WTC11 (cell line): ENCODE results near the gene FAM32A. TPM values are rescaled to one million over a fixed set of nuclear protein-coding genes. Genes with fewer than 3 reads are reported as not detected.

Experiments used
- ATAC-seq: fragments of 200-7000 bp; cut with Tn5 transposase; 2 replicates; pipeline ENCODE4 v1.10.0; 2021; ENCODE audit warnings: mild to moderate bottlenecking, moderate library complexity
- CTCF ChIA-PET: fragments of 300-600 bp; sonication (Branson Sonifier 250); formaldehyde crosslinking; loops from one replicate; lab custom pipeline; 2021; ENCODE audit warnings: antibody characterized with exemption; lab: Charles Lee
- POLR2A ChIA-PET: fragments of 350-600 bp; sonication (Branson Sonifier 250); formaldehyde crosslinking; loops from one replicate; lab custom pipeline; 2021; ENCODE audit warnings: antibody characterized with exemption; lab: Charles Lee
- DNase-seq: peaks from one replicate; pipeline ENCODE4 v3.0.0; 2021; ENCODE audit warnings: low spot score
- H3K27ac Mint-ChIP-seq: 2 replicates; pipeline ENCODE4 v1.8.0; 2021; ENCODE audit warnings: mixed read lengths
- H3K27me3 Mint-ChIP-seq: 2 replicates; pipeline ENCODE4 v1.8.0; 2021; ENCODE audit warnings: low read depth, mild to moderate bottlenecking, moderate library complexity, mixed read lengths
- H3K36me3 Mint-ChIP-seq: 2 replicates; pipeline ENCODE4 v1.8.0; 2021; ENCODE audit warnings: mixed read lengths
- H3K4me1 Mint-ChIP-seq: 2 replicates; pipeline ENCODE4 v1.8.0; 2022; ENCODE audit warnings: mixed read lengths
- H3K4me3 Mint-ChIP-seq: 2 replicates; pipeline ENCODE4 v1.8.0; 2021; ENCODE audit warnings: mild to moderate bottlenecking, moderate library complexity, mixed read lengths
- H3K9me3 Mint-ChIP-seq: 2 replicates; pipeline ENCODE4 v1.8.0; 2021; ENCODE audit warnings: mixed read lengths
- AR ChIP-seq: fragments of 250-450 bp; sonication (Bioruptor Pico); IDR thresholded peaks from 2 replicates; pipeline ENCODE4 v1.9.0; 2021; ENCODE audit warnings: mild to moderate bottlenecking
- ARID4B ChIP-seq: sonication (generic); formaldehyde crosslinking; IDR thresholded peaks from 2 replicates; pipeline ENCODE4 v1.8.0; 2023; ENCODE audit warnings: missing genetic modification reagents, mild to moderate bottlenecking, borderline replicate concordance
- ATF2 ChIP-seq: sonication (generic); formaldehyde crosslinking; IDR thresholded peaks from 2 replicates; pipeline ENCODE4 v1.8.1; 2022; ENCODE audit warnings: low read depth, missing genetic modification reagents, borderline replicate concordance
- CBFB ChIP-seq: sonication (generic); formaldehyde crosslinking; IDR thresholded peaks from 2 replicates; pipeline ENCODE4 v1.8.1; 2022; ENCODE audit warnings: mild to moderate bottlenecking, low read depth, missing genetic modification reagents
- CDX4 ChIP-seq: fragments of 250-450 bp; sonication (Bioruptor Pico); IDR thresholded peaks from 2 replicates; pipeline ENCODE4 v1.9.0; 2021; ENCODE audit warnings: moderate library complexity, mild to moderate bottlenecking, inconsistent platforms, borderline replicate concordance
- CREB1 ChIP-seq: sonication (generic); formaldehyde crosslinking; IDR thresholded peaks from 2 replicates; pipeline ENCODE4 v1.8.0; 2023; ENCODE audit warnings: mild to moderate bottlenecking, missing genetic modification reagents
- CTCF ChIP-seq: fragments of 200-600 bp; IDR thresholded peaks from 2 replicates; pipeline ENCODE4 v1.8.0; 2022; ENCODE audit warnings: antibody characterized with exemption
- E2F5 ChIP-seq: sonication (generic); formaldehyde crosslinking; IDR thresholded peaks from 2 replicates; pipeline ENCODE4 v1.8.1; 2022; ENCODE audit warnings: mild to moderate bottlenecking, moderate library complexity, missing genetic modification reagents
- GRHL2 ChIP-seq: fragments of 250-450 bp; sonication (Bioruptor Pico); IDR thresholded peaks from 2 replicates; pipeline ENCODE4 v1.8.0; 2022; ENCODE audit warnings: mild to moderate bottlenecking, moderate library complexity; ENCODE audit not compliant: insufficient replicate concordance, severe bottlenecking
- HMGA2 ChIP-seq: fragments of 250-450 bp; sonication (Bioruptor Pico); IDR thresholded peaks from 2 replicates; pipeline ENCODE4 v1.4.0; 2021; ENCODE audit warnings: mild to moderate bottlenecking, moderate library complexity
- IRF2 ChIP-seq: sonication (generic); formaldehyde crosslinking; IDR thresholded peaks from 2 replicates; pipeline ENCODE4 v1.8.0; 2022; ENCODE audit warnings: low read depth, missing genetic modification reagents, borderline replicate concordance
- NR3C1 ChIP-seq: sonication (generic); formaldehyde crosslinking; conservative IDR thresholded peaks from 2 replicates; pipeline ENCODE4 v1.8.1; 2023; ENCODE audit warnings: low read depth, mild to moderate bottlenecking, missing genetic modification reagents
- PRRX2 ChIP-seq: fragments of 250-450 bp; sonication (Bioruptor Pico); IDR thresholded peaks from 2 replicates; pipeline ENCODE4 v1.8.0; 2021; ENCODE audit warnings: mild to moderate bottlenecking
- SMAD4 ChIP-seq: sonication (generic); formaldehyde crosslinking; IDR thresholded peaks from 2 replicates; pipeline ENCODE4 v1.8.0; 2022; ENCODE audit warnings: mild to moderate bottlenecking, missing genetic modification reagents
- TEAD4 ChIP-seq: sonication (generic); formaldehyde crosslinking; IDR thresholded peaks from 2 replicates; pipeline ENCODE4 v1.8.0; 2022; ENCODE audit warnings: mild to moderate bottlenecking, missing genetic modification reagents
- USF2 ChIP-seq: sonication (generic); formaldehyde crosslinking; IDR thresholded peaks from 2 replicates; pipeline ENCODE4 v1.8.1; 2023; ENCODE audit warnings: mild to moderate bottlenecking, missing genetic modification reagents, moderate library complexity
- ZBTB21 ChIP-seq: sonication (generic); formaldehyde crosslinking; IDR thresholded peaks from 2 replicates; pipeline ENCODE4 v1.8.1; 2023; ENCODE audit warnings: mild to moderate bottlenecking, missing genetic modification reagents, borderline replicate concordance
- ZNF423 ChIP-seq: fragments of 250-450 bp; sonication (Bioruptor Pico); IDR thresholded peaks from 2 replicates; pipeline ENCODE4 v2.1.2; 2022; ENCODE audit warnings: mild to moderate bottlenecking, moderate library complexity
- ZNF425 ChIP-seq: fragments of 250-450 bp; sonication (Bioruptor Pico); conservative IDR thresholded peaks from 2 replicates; pipeline ENCODE4 v1.9.0; 2021; ENCODE audit warnings: mild to moderate bottlenecking
- total RNA-seq: library from RNA; stranded (reverse); gene quantifications from 3 replicates; pipeline ENCODE4 v1.2.3, GENCODE V29; 2021

Gene FAM32A
- total RNA-seq, 1 experiment from 2014 or later: 62.2 TPM

- TF ChIP-seq ARID4B (CRISPR knock-in tag) (no peak), CREB1 (CRISPR knock-in tag) (no peak), TEAD4 (no peak), CDX4 (no peak), AR (CRISPR knock-in tag) (no peak), E2F5 (CRISPR knock-in tag) (no peak), ZNF423 (no peak), HMGA2 (CRISPR knock-in tag) (no peak), IRF2 (CRISPR knock-in tag) (no peak), CBFB (no peak), PRRX2 (CRISPR knock-in tag) (no peak), ZBTB21 (CRISPR knock-in tag) (no peak), ZNF425 (no peak)
Observed at GRCh38 chr19:16225279-16226183, 40.3 kb downstream of the FAM32A start (continued).

- ChIA-PET CTCF (interaction anchor here (1.9 kb wide), 1 partner anchor 157 kb away, joined by 5 read pairs; no protein-coding TSS in a partner anchor), POLR2A (no interaction called here)
- ATAC-seq (no peak), DNase-seq (no peak)
- Mint-ChIP-seq H3K27me3 (no peaks in the 10 kb centered on the region), H3K9me3 (peaks cover 4% of the 10 kb centered on the region), H3K27ac (peak overlapping the region; percentile 32; the same call in 1 of the 2 replicates), H3K4me1 (no peaks in the 10 kb centered on the region), H3K36me3 (peaks cover 19% of the 10 kb centered on the region), H3K4me3 (no peak overlapping the region)
- TF ChIP-seq SMAD4 (CRISPR knock-in tag) (no peak), CTCF (no peak), NR3C1 (CRISPR knock-in tag) (no peak), USF2 (no peak), ATF2 (CRISPR knock-in tag) (no peak), GRHL2 (no peak)
Observed at GRCh38 chr19:16226184-16226591, 41.0 kb downstream of the FAM32A start.
